HG03280 (cell line): ENCODE data around the gene LRRC47.

Source experiments
- ATAC-seq: cut with Tn5 transposase; IDR thresholded peaks from one replicate; pipeline ENCODE4 v1.9.1; 2021; ENCODE audit warnings: mild to moderate bottlenecking, moderate library complexity; ENCODE audit not compliant: unreplicated experiment

The LRRC47 gene

DNA sequence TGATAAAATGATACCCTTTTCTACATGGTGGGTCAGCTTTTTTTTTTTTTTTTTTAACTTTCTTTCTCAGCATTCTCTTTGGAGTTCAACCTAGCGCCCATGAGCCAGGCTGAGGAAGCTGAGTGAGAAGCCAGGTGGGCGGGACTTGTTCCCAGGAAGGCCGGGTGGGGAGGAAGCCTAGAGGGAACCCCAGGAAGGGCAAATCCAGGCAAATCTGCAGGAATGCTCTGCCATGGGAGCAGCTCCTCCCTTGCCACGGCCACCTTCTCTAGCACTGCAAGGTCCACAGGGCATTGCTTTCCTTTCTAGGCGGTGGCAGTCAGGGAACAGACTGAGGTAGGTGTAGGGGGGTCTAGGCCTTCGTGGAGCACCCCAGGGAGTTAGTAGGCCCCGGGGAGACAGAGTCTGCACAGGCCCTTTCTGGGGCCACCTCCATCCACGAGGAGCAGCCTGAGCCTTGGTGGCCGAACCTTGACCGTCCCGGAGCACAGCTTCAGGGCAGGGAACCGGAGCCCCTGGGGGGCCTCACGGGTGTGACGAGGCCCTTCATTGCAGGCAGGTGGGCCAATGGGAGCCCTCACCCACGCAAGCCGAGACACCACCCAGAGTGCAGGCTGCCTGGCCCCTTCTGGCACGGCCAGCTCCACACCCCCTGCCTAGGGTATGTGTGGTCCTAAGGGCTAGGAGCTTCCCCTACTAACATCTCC is 62.3 kb downstream of the LRRC47 start:
- ATAC-seq, result no peak

DNA sequence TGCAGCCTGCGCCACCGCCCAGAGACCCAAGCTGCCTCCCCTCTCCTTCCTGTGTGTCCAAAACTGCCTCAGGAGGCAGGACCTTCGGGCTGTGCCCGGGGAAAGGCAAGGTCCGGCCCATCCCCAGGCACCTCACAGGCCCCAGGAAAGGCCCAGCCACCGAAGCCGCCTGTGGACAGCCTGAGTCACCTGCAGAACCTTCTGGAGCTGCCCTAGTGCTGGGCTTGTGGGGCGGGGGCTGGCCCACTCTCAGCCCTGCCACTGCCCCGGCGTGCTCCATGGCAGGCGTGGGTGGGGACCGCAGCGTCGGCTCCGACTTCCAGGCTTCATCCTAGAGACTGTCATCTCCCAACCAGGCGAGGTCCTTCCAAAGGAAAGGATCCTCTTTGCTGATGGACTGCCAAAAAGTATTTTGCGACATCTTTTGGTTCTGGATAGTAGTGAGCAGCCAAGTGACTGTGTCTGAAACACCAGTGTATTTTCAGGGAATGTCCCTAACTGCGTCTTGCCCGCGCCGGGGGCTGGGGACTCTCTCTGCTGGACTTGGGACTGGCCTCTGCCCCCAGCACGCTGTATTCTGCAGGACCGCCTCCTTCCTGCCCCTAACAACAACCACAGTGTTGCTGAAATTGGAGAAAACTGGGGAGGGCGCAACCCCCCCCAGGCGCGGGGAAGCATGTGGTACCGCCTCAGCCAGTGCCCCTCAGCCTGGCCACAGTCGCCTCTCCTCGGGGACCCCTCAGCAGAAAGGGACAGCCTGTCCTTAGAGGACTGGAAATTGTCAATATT is 63.0 kb downstream of the LRRC47 start:
- no peak for ATAC-seq

DNA sequence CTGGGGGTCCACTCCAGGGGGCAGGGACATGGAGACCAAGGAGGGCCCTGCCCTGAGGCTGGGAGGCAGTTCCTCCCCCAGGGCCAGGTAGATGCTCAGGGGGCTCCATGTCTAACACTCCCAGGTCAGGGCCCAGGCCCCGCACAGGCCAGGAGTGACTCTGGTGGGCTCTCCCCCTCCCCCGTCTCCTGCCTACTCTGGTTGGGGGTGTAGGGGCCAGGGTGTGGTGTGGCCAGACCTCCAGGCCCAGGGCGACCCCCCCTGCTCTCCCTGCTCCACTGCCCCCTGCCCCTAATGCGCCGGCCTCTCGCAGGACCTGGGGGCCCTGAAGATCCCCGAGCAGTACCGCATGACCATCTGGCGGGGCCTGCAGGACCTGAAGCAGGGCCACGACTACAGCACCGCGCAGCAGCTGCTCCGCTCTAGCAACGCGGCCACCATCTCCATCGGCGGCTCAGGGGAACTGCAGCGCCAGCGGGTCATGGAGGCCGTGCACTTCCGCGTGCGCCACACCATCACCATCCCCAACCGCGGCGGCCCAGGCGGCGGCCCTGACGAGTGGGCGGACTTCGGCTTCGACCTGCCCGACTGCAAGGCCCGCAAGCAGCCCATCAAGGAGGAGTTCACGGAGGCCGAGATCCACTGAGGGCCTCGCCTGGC is 63.7 kb downstream of the LRRC47 start:
- ATAC-seq, result no peak

DNA sequence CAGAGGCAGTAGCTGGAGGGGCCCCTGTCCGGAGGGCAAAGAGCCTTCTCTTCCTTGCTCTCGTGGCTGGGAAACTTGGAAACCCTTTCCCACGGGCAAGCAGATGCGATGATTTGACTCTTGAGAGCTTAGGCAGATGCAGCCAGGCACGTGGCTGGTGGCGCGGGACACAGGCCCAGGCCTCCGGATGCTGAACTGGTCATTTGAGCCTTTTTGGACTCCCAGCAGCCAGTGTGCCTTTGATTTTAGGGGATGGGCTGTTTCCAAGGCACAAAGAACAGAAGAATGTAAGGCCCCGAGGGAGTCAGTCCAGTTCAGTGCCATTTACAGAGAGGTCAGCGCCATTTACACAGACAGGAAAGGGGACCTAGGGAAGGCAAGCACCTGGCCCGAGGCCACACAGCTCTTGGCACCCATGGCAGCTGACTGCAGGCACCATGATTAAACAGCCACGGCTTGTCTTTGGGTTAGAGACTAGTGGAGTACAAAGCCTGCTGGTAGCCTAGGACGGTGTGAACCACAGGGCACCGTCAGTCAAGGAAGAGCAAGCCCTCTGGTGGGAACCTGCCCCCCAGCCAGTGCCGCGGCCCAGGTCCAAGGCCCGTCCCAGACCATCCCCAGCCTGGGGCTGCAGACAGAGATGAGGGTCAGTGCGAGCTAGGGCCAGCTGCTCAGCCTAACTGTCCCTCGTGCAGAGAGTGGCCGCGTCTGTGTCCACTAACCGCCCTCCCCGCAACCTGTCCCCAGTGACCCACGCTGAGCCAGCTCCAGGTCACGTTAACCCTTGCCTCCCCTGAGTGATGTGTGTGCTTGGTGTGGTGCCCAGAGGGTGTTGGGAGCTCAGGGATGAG is 64.5 kb downstream of the LRRC47 start:
- ATAC-seq, result no peak

DNA sequence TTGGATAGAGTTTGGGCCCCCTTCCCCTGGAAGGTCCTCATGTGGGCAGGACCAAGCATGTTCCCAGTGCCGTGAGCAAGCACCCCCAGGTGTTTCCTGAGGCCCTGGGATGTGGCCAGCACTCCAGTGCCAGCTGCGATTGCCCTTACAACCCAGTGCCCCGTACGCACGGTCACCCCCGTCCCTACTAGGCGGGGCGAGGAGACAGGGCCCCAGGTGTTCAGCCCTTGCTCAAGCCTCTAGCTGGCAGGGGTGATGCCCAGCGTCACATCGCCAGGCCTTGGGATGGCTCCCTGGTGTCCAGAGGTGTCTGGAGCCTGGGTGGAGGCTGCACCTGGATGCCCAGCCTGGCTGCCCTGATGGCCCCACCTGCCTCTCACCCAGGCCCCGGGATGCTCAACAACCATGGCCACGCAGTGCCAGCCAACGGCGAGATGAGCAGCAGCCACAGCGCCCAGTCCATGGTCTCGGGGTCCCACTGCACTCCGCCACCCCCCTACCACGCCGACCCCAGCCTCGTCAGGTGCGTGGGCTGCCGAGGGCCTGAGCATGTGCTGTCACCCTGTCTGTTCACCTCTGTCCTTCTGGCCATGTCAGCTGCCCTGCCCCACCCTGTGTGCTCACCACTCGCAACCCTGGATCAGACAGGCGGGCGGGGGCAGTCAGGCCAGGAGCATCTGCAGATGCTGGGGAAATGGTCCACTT is 65.6 kb downstream of the LRRC47 start:
- no peak for ATAC-seq

DNA sequence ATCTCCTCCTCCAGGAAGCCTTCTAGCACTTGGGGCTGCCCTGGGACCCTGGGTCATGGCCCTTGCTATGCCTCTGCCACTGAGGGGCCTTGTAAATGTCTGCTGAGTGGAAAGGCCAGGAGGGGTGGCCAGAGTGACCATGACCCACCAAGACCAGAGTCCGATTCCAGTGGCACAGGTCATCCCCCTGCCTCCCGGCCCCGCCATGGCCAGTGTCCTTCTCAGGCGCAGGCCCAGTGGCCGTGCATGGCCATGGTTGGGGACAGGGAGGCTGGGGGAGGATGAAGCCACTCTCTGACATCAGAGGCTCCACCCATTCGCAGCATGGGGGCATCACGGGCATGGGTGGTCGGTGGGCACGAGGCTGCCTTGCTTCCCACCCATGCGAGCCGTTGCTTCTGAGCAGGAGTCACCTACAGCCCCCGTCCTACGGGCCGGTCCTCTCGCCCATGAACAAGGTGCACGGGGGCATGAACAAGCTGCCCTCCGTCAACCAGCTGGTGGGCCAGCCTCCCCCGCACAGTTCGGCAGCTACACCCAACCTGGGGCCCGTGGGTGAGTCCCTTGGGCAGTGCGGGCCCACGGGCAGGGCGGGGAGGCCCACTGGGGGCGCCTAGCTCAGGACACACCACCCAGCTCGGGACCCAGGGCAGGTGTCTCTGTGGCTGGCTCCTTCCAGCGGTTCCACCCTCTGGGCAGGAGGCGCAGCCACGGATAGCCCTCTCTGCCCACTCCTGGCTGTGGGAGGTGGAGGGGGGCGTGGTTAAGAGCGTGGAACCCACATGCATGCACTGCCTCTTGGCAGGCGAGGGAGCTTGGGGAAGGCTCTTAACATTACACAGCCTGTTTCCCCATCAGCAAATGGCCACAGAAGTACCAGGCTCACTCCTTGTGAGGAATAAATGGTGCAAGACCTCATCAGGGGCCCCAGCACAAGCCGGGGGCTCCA is 66.4 kb downstream of the LRRC47 start:
- no peak for ATAC-seq
